ENCODE data around the gene LRRC4B.

DNA sequence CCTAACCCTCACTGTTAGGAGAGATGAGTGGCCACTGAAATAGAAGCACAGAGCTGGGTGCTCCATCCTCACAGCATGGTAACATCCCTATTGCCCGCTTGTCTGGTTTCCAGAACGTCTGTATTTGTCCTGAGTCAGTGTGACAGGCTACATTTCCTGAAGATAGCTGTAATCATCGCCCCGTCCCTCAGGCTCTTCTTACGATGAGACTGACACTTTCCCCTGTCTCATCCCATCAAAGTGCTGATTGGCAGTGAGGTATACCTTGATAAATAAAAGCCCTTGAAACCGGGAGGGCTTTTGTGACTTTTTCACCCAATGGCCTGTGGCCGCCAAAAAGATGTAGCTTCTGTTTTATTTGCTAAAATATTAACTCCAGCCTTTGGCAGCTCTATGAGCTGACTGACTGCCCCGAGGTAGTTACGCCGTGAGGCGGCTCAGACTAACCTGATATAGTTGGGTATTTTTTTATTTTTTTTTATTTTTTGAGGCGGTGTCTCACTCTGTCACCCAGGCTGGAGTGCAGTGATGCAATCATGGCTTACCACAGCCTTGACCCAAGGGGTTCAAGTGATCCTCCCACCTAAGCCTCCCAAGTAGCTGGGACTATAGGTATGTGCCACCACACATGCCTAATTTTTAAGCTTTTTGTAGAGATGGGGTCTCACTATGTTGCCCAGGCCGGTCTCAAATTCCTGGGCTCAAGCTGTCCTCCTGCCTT, 5.7 kb upstream of the LRRC4B start:
- TF ChIP-seq CTCF (IDR thresholded peaks at IDR 0.05) (no peak), POLR2A (IDR thresholded peaks at IDR 0.05) (no peak)
